T-helper 17 cell (primary cell): Measurements from ENCODE around the gene SLC35F1. TPM values are rescaled to one million over a fixed set of nuclear protein-coding genes. Genes with fewer than 3 reads are reported as not detected.

Experiments
- ATAC-seq: fragments of 150-1000 bp; cut with Tn5 transposase; 2 replicates; pipeline ENCODE4 v1.10.0; 2021; ENCODE audit warnings: mild to moderate bottlenecking, moderate library complexity
- DNase-seq, 3 donors: peaks; one replicate each; pipeline versions ENCODE4 v3.0.0 to v3.0.0-alpha.2; 2020 to 2021
- H3K9me3 ChIP-seq: one replicate; pipeline ENCODE4 v1.7.0; 2013; ENCODE audit warnings: low read length, mild to moderate bottlenecking; ENCODE audit not compliant: control insufficient read depth, poor library complexity, severe bottlenecking
- H3K27ac Mint-ChIP-seq: one replicate; pipeline ENCODE4 v1.8.0; 2022; ENCODE audit warnings: mild to moderate bottlenecking, moderate library complexity, mixed read lengths
- H3K27me3 Mint-ChIP-seq: one replicate; pipeline ENCODE4 v1.8.0; 2022; ENCODE audit warnings: mixed read lengths
- H3K36me3 Mint-ChIP-seq: one replicate; pipeline ENCODE4 v1.8.0; 2022; ENCODE audit warnings: low read depth, mixed read lengths
- H3K4me1 Mint-ChIP-seq: one replicate; pipeline ENCODE4 v1.8.0; 2022; ENCODE audit warnings: mild to moderate bottlenecking, mixed read lengths
- H3K4me3 Mint-ChIP-seq: one replicate; pipeline ENCODE4 v1.8.0; 2022; ENCODE audit warnings: mild to moderate bottlenecking, moderate library complexity, mixed read lengths
- total RNA-seq, 4 donors: library from RNA in 2 of 4; stranded (reverse) in 2 of 4; gene quantifications; one replicate each; pipeline ENCODE4 v1.2.3 and lab custom pipeline; 2022 to 2026

SLC35F1 gene
- total RNA-seq, 2 donors from 2014 or later, result not detected

- Mint-ChIP-seq H3K36me3 (no peaks in the 10 kb centered on the region), H3K4me3 (no peak overlapping the region), H3K27ac (no peak overlapping the region), H3K27me3 (no peaks in the 10 kb centered on the region), H3K4me1 (no peaks in the 10 kb centered on the region)
- DNase-seq, result no peak
- H3K9me3 ChIP-seq, result no peaks in the 10 kb centered on the region
- no peak for ATAC-seq
Measured at GRCh38 chr6:118252474-118252873, 345.4 kb downstream of the SLC35F1 start.

GRCh38 chr6:118253741-118254140 is 346.7 kb downstream of the SLC35F1 start:
- no peak for DNase-seq
- Mint-ChIP-seq H3K36me3 (no peaks in the 10 kb centered on the region), H3K27me3 (no peaks in the 10 kb centered on the region), H3K27ac (no peak overlapping the region), H3K4me1 (no peaks in the 10 kb centered on the region), H3K4me3 (no peak overlapping the region)
- no peak for ATAC-seq
- H3K9me3 ChIP-seq, result no peaks in the 10 kb centered on the region

- Mint-ChIP-seq H3K36me3 (peaks cover 2% of the 10 kb centered on the region), H3K4me1 (no peaks in the 10 kb centered on the region), H3K27me3 (peaks cover 12% of the 10 kb centered on the region), H3K4me3 (no peak overlapping the region), H3K27ac (no peak overlapping the region)
- no peak for ATAC-seq
- H3K9me3 ChIP-seq, result no peaks in the 10 kb centered on the region
- DNase-seq, result no peak
Measured at GRCh38 chr6:118260833-118261232, 353.8 kb downstream of the SLC35F1 start.

- Mint-ChIP-seq H3K27me3 (peaks cover 12% of the 10 kb centered on the region), H3K4me1 (no peaks in the 10 kb centered on the region)
Measured at GRCh38 chr6:118263921-118264486, 356.9 kb downstream of the SLC35F1 start.

GRCh38 chr6:118269659-118270058 is 362.6 kb downstream of the SLC35F1 start:
- no peak overlapping the region for H3K27ac Mint-ChIP-seq
- no peaks in the 10 kb centered on the region for H3K9me3 ChIP-seq
- peaks cover 5% of the 10 kb centered on the region for H3K4me1 Mint-ChIP-seq
- no peak overlapping the region for H3K4me3 Mint-ChIP-seq
- ATAC-seq (no peak), DNase-seq (no peak)
- peaks cover 2% of the 10 kb centered on the region for H3K36me3 Mint-ChIP-seq
- peaks cover 11% of the 10 kb centered on the region for H3K27me3 Mint-ChIP-seq

More at GRCh38 chr6:118263921-118264486, 356.9 kb downstream of the SLC35F1 start:
- DNase-seq, result no peak
- peaks cover 2% of the 10 kb centered on the region for H3K36me3 Mint-ChIP-seq
- ATAC-seq, result no peak
- no peaks in the 10 kb centered on the region for H3K9me3 ChIP-seq
- H3K27ac Mint-ChIP-seq, result no peak overlapping the region
- no peak overlapping the region for H3K4me3 Mint-ChIP-seq

- no peak overlapping the region for H3K27ac Mint-ChIP-seq
- no peaks in the 10 kb centered on the region for H3K36me3 Mint-ChIP-seq
- ATAC-seq (no peak), DNase-seq (no peak)
- H3K4me3 Mint-ChIP-seq, result no peak overlapping the region
- H3K27me3 Mint-ChIP-seq, result peaks cover 37% of the 10 kb centered on the region
- H3K4me1 Mint-ChIP-seq, result peaks cover 9% of the 10 kb centered on the region
- H3K9me3 ChIP-seq, result no peaks in the 10 kb centered on the region
Measured at GRCh38 chr6:118277631-118278030, 370.6 kb downstream of the SLC35F1 start.

- no peak for ATAC-seq
- DNase-seq, result no peak
- Mint-ChIP-seq H3K4me1 (peaks cover 4% of the 10 kb centered on the region), H3K27ac (no peak overlapping the region), H3K27me3 (peaks cover 46% of the 10 kb centered on the region), H3K36me3 (no peaks in the 10 kb centered on the region), H3K4me3 (no peak overlapping the region)
- H3K9me3 ChIP-seq, result no peaks in the 10 kb centered on the region
Measured at GRCh38 chr6:118280210-118280609, 373.1 kb downstream of the SLC35F1 start.

GRCh38 chr6:118281291-118281690 is 374.2 kb downstream of the SLC35F1 start:
- Mint-ChIP-seq H3K4me1 (peaks cover 8% of the 10 kb centered on the region), H3K4me3 (no peak overlapping the region), H3K27ac (no peak overlapping the region), H3K36me3 (no peaks in the 10 kb centered on the region), H3K27me3 (peaks cover 43% of the 10 kb centered on the region)
- no peaks in the 10 kb centered on the region for H3K9me3 ChIP-seq
- no peak for DNase-seq
- ATAC-seq, result no peak

GRCh38 chr6:118283766-118284165 is 376.7 kb downstream of the SLC35F1 start:
- H3K4me3 Mint-ChIP-seq, result no peak overlapping the region
- no peaks in the 10 kb centered on the region for H3K9me3 ChIP-seq
- no peaks in the 10 kb centered on the region for H3K36me3 Mint-ChIP-seq
- peaks cover 8% of the 10 kb centered on the region for H3K4me1 Mint-ChIP-seq
- no peak overlapping the region for H3K27ac Mint-ChIP-seq
- peak in 1 of 3 donors; percentile 27 for DNase-seq
- H3K27me3 Mint-ChIP-seq, result peaks cover 28% of the 10 kb centered on the region
- ATAC-seq, result peak; percentile 72

GRCh38 chr6:118284736-118285360 is 377.8 kb downstream of the SLC35F1 start:
- H3K9me3 ChIP-seq, result no peaks in the 10 kb centered on the region
- Mint-ChIP-seq H3K27ac (no peak overlapping the region), H3K36me3 (no peaks in the 10 kb centered on the region), H3K4me1 (peaks cover 8% of the 10 kb centered on the region), H3K27me3 (peaks cover 28% of the 10 kb centered on the region), H3K4me3 (no peak overlapping the region)
- ATAC-seq (no peak), DNase-seq (no peak)

- no peak for DNase-seq
- no peak for ATAC-seq
- H3K9me3 ChIP-seq, result no peaks in the 10 kb centered on the region
- Mint-ChIP-seq H3K27ac (no peak overlapping the region), H3K27me3 (peaks cover 28% of the 10 kb centered on the region), H3K4me1 (peaks cover 6% of the 10 kb centered on the region), H3K36me3 (no peaks in the 10 kb centered on the region), H3K4me3 (no peak overlapping the region)
Measured at GRCh38 chr6:118285791-118286190, 378.7 kb downstream of the SLC35F1 start.

GRCh38 chr6:118288355-118289124 is 381.5 kb downstream of the SLC35F1 start:
- ATAC-seq (no peak), DNase-seq (no peak)
- peaks cover 4% of the 10 kb centered on the region for H3K4me1 Mint-ChIP-seq
- H3K36me3 Mint-ChIP-seq, result no peaks in the 10 kb centered on the region
- H3K9me3 ChIP-seq, result no peaks in the 10 kb centered on the region
- no peak overlapping the region for H3K27ac Mint-ChIP-seq
- H3K4me3 Mint-ChIP-seq, result no peak overlapping the region
- H3K27me3 Mint-ChIP-seq, result peaks cover 22% of the 10 kb centered on the region

GRCh38 chr6:118292558-118292957 is 385.5 kb downstream of the SLC35F1 start:
- DNase-seq (no peak), ATAC-seq (no peak)
- Mint-ChIP-seq H3K27ac (peak overlapping the region; percentile 21), H3K4me3 (no peak overlapping the region), H3K27me3 (peaks cover 23% of the 10 kb centered on the region), H3K4me1 (no peaks in the 10 kb centered on the region), H3K36me3 (no peaks in the 10 kb centered on the region)
- no peaks in the 10 kb centered on the region for H3K9me3 ChIP-seq
